ENCODE results near the gene RBMS3. TPM values are rescaled to one million over a fixed set of nuclear protein-coding genes. Genes with fewer than 3 reads are reported as not detected.

Gene RBMS3
- total RNA-seq, 2 experiments from 2014 or later: 1.0 TPM; not detected in 1

- no peak for TF ChIP-seq EZH2phosphoT487 (IDR thresholded peaks at IDR 0.05; ENCODE audit: borderline replicate concordance, low read depth, low read length)
- TF ChIP-seq CTCF (conservative IDR thresholded peaks at IDR 0.05; ENCODE audit: low read length): no peak
- Histone ChIP-seq H3K79me2 (ENCODE audit: insufficient read depth, low read depth, low read length) (no peaks in the 10 kb centered on the region), H2AFZ (ENCODE audit: low read length) (peak overlapping the region; percentile 98), H3K9me2 (ENCODE audit: insufficient read depth, low read length) (no peaks in the 10 kb centered on the region), H4K20me1 (ENCODE audit: insufficient read depth, low read length) (no peaks in the 10 kb centered on the region), H3K9me3 (ENCODE audit: low read length) (no peaks in the 10 kb centered on the region), H3K36me3 (ENCODE audit: insufficient read depth, low read length) (no peaks in the 10 kb centered on the region), H3K27ac (ENCODE audit: low read depth, low read length, poor library complexity, severe bottlenecking) (no peak overlapping the region), H3K4me2 (ENCODE audit: low read length) (peak overlapping the region; percentile 90), H3K4me1 (ENCODE audit: insufficient read depth, low read length, poor library complexity, severe bottlenecking) (peaks cover 52% of the 10 kb centered on the region), H3K4me3 (ENCODE audit: low read depth, low read length, poor library complexity, severe bottlenecking) (peak overlapping the region; percentile 65)
- intact Hi-C loops (cut with micrococcal nuclease; ENCODE audit: unreplicated experiment): no loop called here
- BruUV-seq (replicated peaks): no TSS peak
- DNase-seq (ENCODE audit: low spot score): peak; percentile 8
- ChIA-PET POLR2A (interaction anchor here (0.6 to 0.9 kb wide), 4 partner anchors 125 to 1292 kb away, joined by 3 to 4 read pairs (median 4); no protein-coding TSS in a partner anchor), CTCF (ENCODE audit: unreplicated experiment) (no interaction called here)
Measured at GRCh38 chr3:29281344-29282241, 722 bp downstream of the RBMS3 start.

DNA sequence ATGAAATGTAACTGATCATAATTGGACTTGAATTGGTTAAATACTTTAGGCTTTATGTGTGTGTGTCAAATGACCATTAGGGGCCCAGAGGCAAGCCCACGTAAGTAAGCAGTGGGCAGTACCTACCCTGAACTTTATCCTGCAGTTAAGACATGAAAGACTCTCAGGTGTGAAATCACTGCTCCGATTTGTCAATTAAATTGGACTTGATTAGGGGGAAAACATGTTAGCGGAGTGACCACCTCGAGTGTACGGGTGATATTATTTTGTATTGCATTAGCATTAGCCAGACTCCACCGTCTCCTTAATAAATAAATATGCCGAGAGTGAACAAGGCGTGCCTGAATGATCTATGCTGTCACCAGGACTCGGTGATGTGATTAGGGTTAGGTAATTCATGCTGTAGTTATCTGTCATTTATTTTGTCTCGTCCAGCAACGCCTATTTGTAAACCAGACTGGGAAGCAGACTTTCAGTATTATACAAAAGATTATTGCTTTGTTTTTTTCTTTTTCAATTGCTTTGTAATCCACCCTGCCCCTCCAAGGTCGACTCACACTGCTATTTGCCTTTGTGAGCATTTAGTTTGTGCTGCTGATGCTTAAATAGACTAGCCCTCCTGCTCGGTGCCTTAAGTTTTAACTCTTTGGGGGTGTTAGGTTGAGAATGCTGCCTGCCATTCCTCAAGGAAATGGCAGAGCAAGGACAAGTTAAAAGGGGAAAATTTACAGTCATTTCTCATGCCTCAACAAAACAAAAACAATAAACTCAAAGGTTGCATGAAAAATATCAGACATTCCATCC lies 1.8 kb downstream of the RBMS3 start:
- H3K4me1 ChIP-seq (ENCODE audit: insufficient read depth, low read length, poor library complexity, severe bottlenecking): peaks cover 52% of the 10 kb centered on the region
- H3K9me2 ChIP-seq (ENCODE audit: insufficient read depth, low read length): no peaks in the 10 kb centered on the region
- no peaks in the 10 kb centered on the region for H3K79me2 ChIP-seq (ENCODE audit: insufficient read depth, low read depth, low read length)
- DNase-seq (ENCODE audit: low spot score): no peak
- POLR2A ChIA-PET: interaction anchor here (0.6 kb wide), 1 partner anchor 1291 kb away, joined by 4 read pairs; no protein-coding TSS in a partner anchor
- peak overlapping the region; percentile 65 for H3K4me3 ChIP-seq (ENCODE audit: low read depth, low read length, poor library complexity, severe bottlenecking)
- no TSS peak for BruUV-seq (replicated peaks)
- no peaks in the 10 kb centered on the region for H4K20me1 ChIP-seq (ENCODE audit: insufficient read depth, low read length)
- no peak for TF ChIP-seq CTCF (conservative IDR thresholded peaks at IDR 0.05; ENCODE audit: low read length)
- TF ChIP-seq EZH2phosphoT487 (IDR thresholded peaks at IDR 0.05; ENCODE audit: borderline replicate concordance, low read depth, low read length): no peak
- intact Hi-C loops (cut with micrococcal nuclease; ENCODE audit: unreplicated experiment): no loop called here
- H3K4me2 ChIP-seq (ENCODE audit: low read length): peak overlapping the region; percentile 90
- H3K36me3 ChIP-seq (ENCODE audit: insufficient read depth, low read length): no peaks in the 10 kb centered on the region
- CTCF ChIA-PET (ENCODE audit: unreplicated experiment): no interaction called here
- H3K9me3 ChIP-seq (ENCODE audit: low read length): no peaks in the 10 kb centered on the region
- H3K27ac ChIP-seq (ENCODE audit: low read depth, low read length, poor library complexity, severe bottlenecking): no peak overlapping the region
- peak overlapping the region; percentile 98 for H2AFZ ChIP-seq (ENCODE audit: low read length)

Data from OCI-LY7 (cell line).